ENCODE results near the gene IGSF5. TPM values are rescaled to one million over a fixed set of nuclear protein-coding genes. Genes with fewer than 3 reads are reported as not detected.

The IGSF5 gene
- total RNA-seq, 2 experiments from 2014 or later = not detected

GRCh38 chr21:39756285-39756684, 11.3 kb downstream of the IGSF5 start:
- H3K36me3 Mint-ChIP-seq (ENCODE audit: low read depth) = no peaks in the 10 kb centered on the region
- CTCF ChIA-PET = no interaction called here
- no peak overlapping the region for H3K4me3 Mint-ChIP-seq
- POLR2A ChIA-PET = no interaction called here
- DNase-seq = no peak
- H3K27me3 Mint-ChIP-seq = no peaks in the 10 kb centered on the region
- peaks cover 21% of the 10 kb centered on the region for H3K9me3 Mint-ChIP-seq
- H3K27ac Mint-ChIP-seq = no peak overlapping the region
- H3K4me1 Mint-ChIP-seq = no peaks in the 10 kb centered on the region

- no peaks in the 10 kb centered on the region for H3K36me3 Mint-ChIP-seq (ENCODE audit: low read depth)
- H3K4me3 Mint-ChIP-seq = no peak overlapping the region
- no peak overlapping the region for H3K27ac Mint-ChIP-seq
- H3K27me3 Mint-ChIP-seq = no peaks in the 10 kb centered on the region
- no peak for DNase-seq
- H3K4me1 Mint-ChIP-seq = no peaks in the 10 kb centered on the region
- CTCF ChIA-PET = no interaction called here
- H3K9me3 Mint-ChIP-seq = peaks cover 17% of the 10 kb centered on the region
- POLR2A ChIA-PET = no interaction called here
These were observed 18.4 kb downstream of the IGSF5 start for GRCh38 chr21:39763272-39763970.

- no peaks in the 10 kb centered on the region for H3K36me3 Mint-ChIP-seq (ENCODE audit: low read depth)
- ChIA-PET CTCF (no interaction called here), POLR2A (no interaction called here)
These were observed 29.2 kb downstream of the IGSF5 start for GRCh38 chr21:39774227-39774626.

GRCh38 chr21:39775816-39776215, 30.8 kb downstream of the IGSF5 start:
- Mint-ChIP-seq H3K27me3 (no peaks in the 10 kb centered on the region), H3K27ac (no peak overlapping the region), H3K36me3 (ENCODE audit: low read depth) (no peaks in the 10 kb centered on the region), H3K9me3 (peaks cover 5% of the 10 kb centered on the region), H3K4me3 (no peak overlapping the region), H3K4me1 (no peaks in the 10 kb centered on the region)
- POLR2A ChIA-PET = no interaction called here
- DNase-seq = no peak
- CTCF ChIA-PET = no interaction called here

More at GRCh38 chr21:39774227-39774626, 29.2 kb downstream of the IGSF5 start:
- no peak overlapping the region for H3K27ac Mint-ChIP-seq
- DNase-seq = no peak
- H3K27me3 Mint-ChIP-seq = no peaks in the 10 kb centered on the region
- H3K4me1 Mint-ChIP-seq = no peaks in the 10 kb centered on the region
- H3K4me3 Mint-ChIP-seq = no peak overlapping the region
- H3K9me3 Mint-ChIP-seq = peaks cover 5% of the 10 kb centered on the region

DNA sequence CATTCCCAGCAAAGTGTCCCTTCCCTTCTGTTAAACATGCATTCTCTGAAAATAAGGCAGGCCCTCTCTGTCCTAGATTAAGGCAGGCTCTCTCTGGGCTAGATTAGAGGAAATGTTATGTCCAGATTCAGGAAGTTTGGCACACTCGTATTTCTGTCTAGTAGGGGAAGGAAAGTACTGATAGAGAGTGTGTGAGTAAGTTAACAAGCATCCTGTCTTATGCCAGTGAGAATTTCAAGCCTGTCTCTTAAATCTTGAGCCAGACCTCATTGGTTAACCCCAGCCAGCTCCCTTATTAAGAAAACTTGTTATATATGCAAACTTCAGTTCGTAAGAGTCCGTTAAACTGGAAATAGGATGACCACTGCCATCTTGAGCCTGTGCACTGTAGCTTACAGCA, 31.6 kb downstream of the IGSF5 start:
- no peak overlapping the region for H3K27ac Mint-ChIP-seq
- no peaks in the 10 kb centered on the region for H3K36me3 Mint-ChIP-seq (ENCODE audit: low read depth)
- no peak overlapping the region for H3K4me3 Mint-ChIP-seq
- no peaks in the 10 kb centered on the region for H3K4me1 Mint-ChIP-seq
- ChIA-PET POLR2A (no interaction called here), CTCF (no interaction called here)
- DNase-seq = no peak
- H3K9me3 Mint-ChIP-seq = peaks cover 5% of the 10 kb centered on the region
- no peaks in the 10 kb centered on the region for H3K27me3 Mint-ChIP-seq

GRCh38 chr21:39781331-39781730, 36.3 kb downstream of the IGSF5 start:
- no peaks in the 10 kb centered on the region for H3K27me3 Mint-ChIP-seq
- H3K9me3 Mint-ChIP-seq = peaks cover 4% of the 10 kb centered on the region
- H3K4me1 Mint-ChIP-seq = no peaks in the 10 kb centered on the region
- no peak overlapping the region for H3K27ac Mint-ChIP-seq
- no peak for DNase-seq
- CTCF ChIA-PET = no interaction called here
- POLR2A ChIA-PET = no interaction called here
- no peak overlapping the region for H3K4me3 Mint-ChIP-seq
- H3K36me3 Mint-ChIP-seq (ENCODE audit: low read depth) = no peaks in the 10 kb centered on the region

- Mint-ChIP-seq H3K4me3 (no peak overlapping the region), H3K9me3 (peaks cover 2% of the 10 kb centered on the region), H3K27ac (no peak overlapping the region), H3K36me3 (ENCODE audit: low read depth) (no peaks in the 10 kb centered on the region), H3K4me1 (no peaks in the 10 kb centered on the region), H3K27me3 (no peaks in the 10 kb centered on the region)
- no peak for DNase-seq
- POLR2A ChIA-PET = no interaction called here
- CTCF ChIA-PET = no interaction called here
These were observed 43.4 kb downstream of the IGSF5 start for GRCh38 chr21:39788383-39788782.

GRCh38 chr21:39796466-39796865, 51.5 kb downstream of the IGSF5 start:
- Mint-ChIP-seq H3K9me3 (peaks cover 9% of the 10 kb centered on the region), H3K4me1 (no peaks in the 10 kb centered on the region), H3K27me3 (no peaks in the 10 kb centered on the region), H3K27ac (no peak overlapping the region), H3K4me3 (no peak overlapping the region), H3K36me3 (ENCODE audit: low read depth) (no peaks in the 10 kb centered on the region)
- ChIA-PET POLR2A (no interaction called here), CTCF (no interaction called here)
- no peak for DNase-seq

- no peaks in the 10 kb centered on the region for H3K27me3 Mint-ChIP-seq
- H3K27ac Mint-ChIP-seq = no peak overlapping the region
- H3K4me1 Mint-ChIP-seq = no peaks in the 10 kb centered on the region
- no peak overlapping the region for H3K4me3 Mint-ChIP-seq
- ChIA-PET CTCF (no interaction called here), POLR2A (no interaction called here)
- H3K36me3 Mint-ChIP-seq (ENCODE audit: low read depth) = no peaks in the 10 kb centered on the region
- no peak for DNase-seq
- H3K9me3 Mint-ChIP-seq = peaks cover 5% of the 10 kb centered on the region
These were observed 54.2 kb downstream of the IGSF5 start for GRCh38 chr21:39799178-39799577.

- Mint-ChIP-seq H3K27me3 (no peaks in the 10 kb centered on the region), H3K36me3 (ENCODE audit: low read depth) (no peaks in the 10 kb centered on the region), H3K9me3 (no peaks in the 10 kb centered on the region), H3K27ac (no peak overlapping the region), H3K4me3 (no peak overlapping the region), H3K4me1 (no peaks in the 10 kb centered on the region)
- ChIA-PET POLR2A (no interaction called here), CTCF (no interaction called here)
- DNase-seq = no peak
These were observed 55.3 kb downstream of the IGSF5 start for GRCh38 chr21:39800311-39800710.

GRCh38 chr21:39802217-39802616, 57.2 kb downstream of the IGSF5 start:
- CTCF ChIA-PET = no interaction called here
- no peak overlapping the region for H3K27ac Mint-ChIP-seq
- DNase-seq = no peak
- POLR2A ChIA-PET = no interaction called here
- H3K4me1 Mint-ChIP-seq = no peaks in the 10 kb centered on the region
- H3K9me3 Mint-ChIP-seq = peaks cover 10% of the 10 kb centered on the region
- no peaks in the 10 kb centered on the region for H3K36me3 Mint-ChIP-seq (ENCODE audit: low read depth)
- H3K27me3 Mint-ChIP-seq = no peaks in the 10 kb centered on the region
- H3K4me3 Mint-ChIP-seq = no peak overlapping the region

DNA sequence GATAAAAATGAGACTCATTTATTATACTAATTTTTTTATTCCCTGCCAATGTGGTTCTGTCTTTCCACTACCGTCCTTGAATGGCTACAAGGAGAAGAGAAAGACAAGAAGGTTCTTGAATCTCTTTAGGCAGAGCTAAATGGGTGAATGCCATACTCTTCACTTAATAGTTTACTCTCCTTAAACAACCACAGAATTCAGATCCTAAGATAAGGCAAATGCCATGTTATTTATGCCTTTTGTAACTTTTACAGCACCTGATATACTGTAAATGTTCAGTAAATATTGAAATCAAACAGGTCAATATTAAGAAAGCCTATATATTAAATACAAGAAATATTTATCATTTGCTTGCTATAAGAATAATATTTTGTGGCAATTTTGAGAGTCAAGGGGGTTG, 58.4 kb downstream of the IGSF5 start:
- peaks cover 18% of the 10 kb centered on the region for H3K9me3 Mint-ChIP-seq
- no peaks in the 10 kb centered on the region for H3K36me3 Mint-ChIP-seq (ENCODE audit: low read depth)
- no peaks in the 10 kb centered on the region for H3K4me1 Mint-ChIP-seq
- no peak for DNase-seq
- no peak overlapping the region for H3K27ac Mint-ChIP-seq
- ChIA-PET POLR2A (no interaction called here), CTCF (no interaction called here)
- H3K27me3 Mint-ChIP-seq = no peaks in the 10 kb centered on the region
- H3K4me3 Mint-ChIP-seq = no peak overlapping the region

DNA sequence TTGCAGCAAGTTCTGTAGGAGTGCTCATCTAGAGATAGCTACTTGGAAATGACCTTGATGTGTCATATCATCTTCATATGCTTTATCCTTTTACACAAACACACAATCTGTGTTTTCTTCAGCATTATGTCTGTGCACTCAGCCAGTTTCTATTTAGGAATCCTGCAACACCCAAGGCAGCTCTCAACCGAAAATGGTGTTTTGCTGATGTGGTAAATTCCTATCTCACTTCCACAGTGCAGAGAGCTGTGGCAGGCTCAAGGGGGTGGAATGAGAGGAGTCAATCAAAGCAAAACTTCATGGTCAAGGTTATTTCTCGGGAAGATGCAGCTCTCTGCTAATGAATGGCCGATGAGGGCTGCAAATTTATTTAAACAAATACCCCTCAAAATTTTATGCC, 59.3 kb downstream of the IGSF5 start:
- CTCF ChIA-PET = no interaction called here
- Mint-ChIP-seq H3K36me3 (ENCODE audit: low read depth) (no peaks in the 10 kb centered on the region), H3K27ac (no peak overlapping the region), H3K4me3 (no peak overlapping the region), H3K27me3 (no peaks in the 10 kb centered on the region), H3K4me1 (no peaks in the 10 kb centered on the region), H3K9me3 (peaks cover 22% of the 10 kb centered on the region)
- no peak for DNase-seq
- POLR2A ChIA-PET = no interaction called here

- ChIA-PET CTCF (no interaction called here), POLR2A (no interaction called here)
- Mint-ChIP-seq H3K4me1 (no peaks in the 10 kb centered on the region), H3K27me3 (no peaks in the 10 kb centered on the region), H3K9me3 (peaks cover 24% of the 10 kb centered on the region), H3K4me3 (no peak overlapping the region), H3K36me3 (ENCODE audit: low read depth) (no peaks in the 10 kb centered on the region), H3K27ac (no peak overlapping the region)
- DNase-seq = no peak
These were observed 61.0 kb downstream of the IGSF5 start for GRCh38 chr21:39805983-39806382.

- ChIA-PET POLR2A (no interaction called here), CTCF (no interaction called here)
- H3K27me3 Mint-ChIP-seq = no peaks in the 10 kb centered on the region
- H3K27ac Mint-ChIP-seq = no peak overlapping the region
- H3K4me1 Mint-ChIP-seq = no peaks in the 10 kb centered on the region
- H3K4me3 Mint-ChIP-seq = no peak overlapping the region
- peaks cover 24% of the 10 kb centered on the region for H3K9me3 Mint-ChIP-seq
- DNase-seq = no peak
- H3K36me3 Mint-ChIP-seq (ENCODE audit: low read depth) = no peaks in the 10 kb centered on the region
These were observed 62.8 kb downstream of the IGSF5 start for GRCh38 chr21:39807738-39808137.

Measured in activated CD4-positive, alpha-beta memory T cell treated with anti-CD3 and anti-CD28 coated beads, Interleukin-2, amount 10 ng/mL, durations not matched to agents 7 days and 5 days (primary cell).